Keratinocyte (primary cell): ENCODE results near the gene BTBD10. TPM values are rescaled to one million over a fixed set of nuclear protein-coding genes. Genes with fewer than 3 reads are reported as not detected.

ENCODE experiments used
- DNase-seq: peaks from one replicate; pipeline ENCODE4 v3.0.0-alpha.2; 2011; ENCODE audit warnings: low read depth, missing footprints, low spot score
- FAIRE-seq: peaks from 2 replicates; lab custom pipeline; 2011; peaks lifted over from hg19 to GRCh38; lab: Jason Lieb, UNC
- H2AFZ ChIP-seq: 2 replicates; pipeline ENCODE4 v1.6.0; 2012; ENCODE audit warnings: low read length, control low read depth, inconsistent platforms; ENCODE audit not compliant: control insufficient read depth
- H3K27ac ChIP-seq: 2 replicates; pipeline ENCODE4 v1.5.1; 2011; ENCODE audit warnings: low read length; ENCODE audit not compliant: control insufficient read depth, insufficient read depth
- H3K27me3 ChIP-seq: 3 replicates; pipeline ENCODE4 v1.6.0; 2011; ENCODE audit warnings: low read length; ENCODE audit not compliant: control insufficient read depth, insufficient read depth; ENCODE audit errors: extremely low read depth
- H3K36me3 ChIP-seq, 2 experiments: 2 replicates in 1 of 2; 3 replicates in 1 of 2; pipeline ENCODE4 v1.5.1; 2011; ENCODE audit warnings: low read length in 2 of 2, mild to moderate bottlenecking in 1 of 2; ENCODE audit not compliant: control insufficient read depth in 2 of 2, insufficient read depth in 2 of 2; ENCODE audit errors: extremely low read depth in 1 of 2
- H3K4me1 ChIP-seq: 3 replicates; pipeline ENCODE4 v1.5.1; 2011; ENCODE audit warnings: low read length; ENCODE audit not compliant: control insufficient read depth, insufficient read depth; ENCODE audit errors: extremely low read depth
- H3K4me2 ChIP-seq: 3 replicates; pipeline ENCODE4 v1.6.0; 2011; ENCODE audit warnings: low read depth, low read length; ENCODE audit not compliant: control insufficient read depth, insufficient read depth; ENCODE audit errors: extremely low read depth
- H3K4me3 ChIP-seq, 3 experiments: fragments of 200-600 bp in 1 of 3; sonication (generic) in 1 of 3; 2 replicates in 2 of 3; 3 replicates in 1 of 3; pipeline ENCODE4 v1.5.1; 2011 to 2016; ENCODE audit warnings: low read length in 3 of 3, mild to moderate bottlenecking in 3 of 3, control low read depth in 2 of 3, inconsistent platforms in 1 of 3, low read depth in 1 of 3, mixed read lengths in 1 of 3, mixed run types in 1 of 3, moderate library complexity in 1 of 3; ENCODE audit not compliant: control insufficient read depth in 2 of 3, insufficient read depth in 2 of 3; ENCODE audit errors: extremely low read depth in 1 of 3
- H3K79me2 ChIP-seq: 2 replicates; pipeline ENCODE4 v1.6.0; 2012; ENCODE audit warnings: low read length; ENCODE audit not compliant: control insufficient read depth, insufficient read depth
- H3K9ac ChIP-seq: 3 replicates; pipeline ENCODE4 v1.6.0; 2011; ENCODE audit warnings: low read length; ENCODE audit not compliant: control insufficient read depth, insufficient read depth; ENCODE audit errors: extremely low read depth
- H3K9me1 ChIP-seq: 3 replicates; pipeline ENCODE4 v1.6.0; 2011; ENCODE audit warnings: low read length; ENCODE audit not compliant: control insufficient read depth, insufficient read depth; ENCODE audit errors: extremely low read depth
- H3K9me3 ChIP-seq: 2 replicates; pipeline ENCODE4 v1.5.1; 2012; ENCODE audit warnings: low read depth, low read length; ENCODE audit not compliant: control insufficient read depth
- H4K20me1 ChIP-seq: 3 replicates; pipeline ENCODE4 v1.6.0; 2011; ENCODE audit warnings: low read length; ENCODE audit not compliant: control insufficient read depth, insufficient read depth; ENCODE audit errors: extremely low read depth
- EZH2 ChIP-seq: IDR thresholded peaks from one replicate; pipeline ENCODE4 v1.6.1; 2012; ENCODE audit warnings: inconsistent platforms, mild to moderate bottlenecking, low read length, moderate library complexity
- dilution Hi-C: fragments of 300-500 bp; cut with MboI; formaldehyde crosslinking; loops from one replicate; pipeline ENCODE4 v1.7.0; 2020; ENCODE audit warnings: low sequenced_read_pairs; ENCODE audit not compliant: extremely low pct_ligation_motif_present
- polyA plus RNA-seq, 5 experiments: library from polyadenylated mRNA; depleted of rRNA in 3 of 5; stranded (reverse) in 3 of 5; stranded (forward) in 1 of 5; unstranded in 1 of 5; fragments of >200 nt; gene quantifications; 1 replicate in 1 of 5; 2 replicates in 3 of 5; 3 replicates in 1 of 5; pipeline versions ENCODE4 v1.2.1 to v1.2.3, GENCODE V29; 2011 to 2012; ENCODE audit warnings: missing spikeins in 2 of 5, low read depth in 1 of 5, low replicate concordance in 1 of 5
- TF ChIP-seq, protein P1 (sequence below), 3 experiments: IDR thresholded peaks in 1 of 3; conservative IDR thresholded peaks in 1 of 3; optimal IDR thresholded peaks in 1 of 3; 2 replicates in 2 of 3; 3 replicates in 1 of 3; pipeline versions ENCODE3 to v1.5.1; 2011; ENCODE audit warnings: low read length in 3 of 3, mild to moderate bottlenecking in 3 of 3, moderate library complexity in 2 of 3, control low read depth in 1 of 3, inconsistent platforms in 1 of 3; ENCODE audit not compliant: insufficient read depth in 2 of 3; ENCODE audit errors: extremely low read depth in 1 of 3

BTBD10 gene
- polyA plus RNA-seq, 1 donor (not counting 4 experiments of a cell fraction or from before 2014, with no cell fraction given) = 76.0 TPM

DNA sequence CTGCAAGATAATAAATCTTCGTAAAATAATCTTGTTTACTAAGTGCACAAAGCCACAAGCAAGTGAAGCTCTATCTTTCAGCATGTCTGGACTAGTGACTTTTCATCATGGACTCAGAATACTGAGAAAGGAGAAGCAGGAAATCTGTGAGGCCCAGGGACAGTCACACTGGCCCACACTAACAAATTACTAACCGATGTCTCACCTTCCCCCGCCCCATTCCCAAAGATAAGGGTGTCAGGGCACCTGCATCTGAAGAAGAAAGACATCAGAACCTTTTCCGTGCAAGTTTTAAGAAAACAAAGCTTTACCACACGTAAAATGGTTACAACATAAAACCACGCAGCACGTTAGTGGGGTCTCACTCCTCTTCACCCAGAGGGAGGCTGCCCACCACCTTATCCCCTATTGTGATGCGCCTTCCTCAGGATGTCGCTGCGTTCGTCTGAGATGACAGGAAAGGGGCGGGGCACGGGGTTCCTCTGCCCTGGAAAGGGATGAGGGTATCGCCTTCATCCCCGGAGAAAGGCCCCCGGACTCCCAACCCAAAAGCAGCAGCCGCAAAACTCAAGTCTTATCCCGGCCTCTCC lies 616 bp downstream of the BTBD10 start:
- Histone ChIP-seq H4K20me1 (no peaks in the 10 kb centered on the region), H3K9me1 (no peaks in the 10 kb centered on the region), H3K36me3 (peaks cover 0 to 3% of the 10 kb centered on the region in 2 experiments), H3K9me3 (no peaks in the 10 kb centered on the region), H2AFZ (peak overlapping the region; percentile 28), H3K4me3 (peak overlapping the region; percentile 71 to 97 (median 81)), H3K79me2 (peaks cover 49% of the 10 kb centered on the region), H3K4me1 (peaks cover 26% of the 10 kb centered on the region), H3K4me2 (peak overlapping the region; percentile 96), H3K27me3 (no peaks in the 10 kb centered on the region), H3K27ac (peak overlapping the region; percentile 66), H3K9ac (peak overlapping the region; percentile 82)
- DNase-seq = peak; percentile 57
- FAIRE-seq = peak; percentile 85
- TF ChIP-seq, protein P1, sequence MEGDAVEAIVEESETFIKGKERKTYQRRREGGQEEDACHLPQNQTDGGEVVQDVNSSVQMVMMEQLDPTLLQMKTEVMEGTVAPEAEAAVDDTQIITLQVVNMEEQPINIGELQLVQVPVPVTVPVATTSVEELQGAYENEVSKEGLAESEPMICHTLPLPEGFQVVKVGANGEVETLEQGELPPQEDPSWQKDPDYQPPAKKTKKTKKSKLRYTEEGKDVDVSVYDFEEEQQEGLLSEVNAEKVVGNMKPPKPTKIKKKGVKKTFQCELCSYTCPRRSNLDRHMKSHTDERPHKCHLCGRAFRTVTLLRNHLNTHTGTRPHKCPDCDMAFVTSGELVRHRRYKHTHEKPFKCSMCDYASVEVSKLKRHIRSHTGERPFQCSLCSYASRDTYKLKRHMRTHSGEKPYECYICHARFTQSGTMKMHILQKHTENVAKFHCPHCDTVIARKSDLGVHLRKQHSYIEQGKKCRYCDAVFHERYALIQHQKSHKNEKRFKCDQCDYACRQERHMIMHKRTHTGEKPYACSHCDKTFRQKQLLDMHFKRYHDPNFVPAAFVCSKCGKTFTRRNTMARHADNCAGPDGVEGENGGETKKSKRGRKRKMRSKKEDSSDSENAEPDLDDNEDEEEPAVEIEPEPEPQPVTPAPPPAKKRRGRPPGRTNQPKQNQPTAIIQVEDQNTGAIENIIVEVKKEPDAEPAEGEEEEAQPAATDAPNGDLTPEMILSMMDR (optimal IDR thresholded peaks at IDR 0.05 in 1 of 3, IDR thresholded peaks at IDR 0.05 in 1 of 3, conservative IDR thresholded peaks at IDR 0.05 in 1 of 3; ENCODE audit: extremely low read depth in 1 of 3, insufficient read depth in 2 of 3, low read length in 3 of 3) = peak in 1 of 3 experiments; percentile 26
- TF ChIP-seq EZH2 = no peak
- dilution Hi-C loops = no loop called here

DNA sequence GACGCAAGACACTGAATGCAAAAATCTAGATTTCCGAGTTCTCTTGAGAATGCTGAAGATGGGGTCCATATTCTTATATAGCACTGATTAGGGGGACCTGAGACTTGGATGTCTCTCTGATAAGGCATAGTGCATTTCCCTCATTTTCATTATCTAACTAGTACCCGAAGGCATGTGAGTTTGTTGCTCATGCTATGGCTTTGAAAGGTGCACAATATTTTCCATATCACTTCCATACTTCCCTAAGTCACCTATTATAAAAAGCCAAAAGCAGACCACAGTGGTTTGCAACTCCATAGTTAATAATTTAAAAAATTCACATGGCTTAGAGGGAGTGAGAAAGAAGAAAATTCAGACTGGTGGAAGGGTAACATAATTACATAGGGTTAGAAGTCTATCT lies 1.7 kb downstream of the BTBD10 start:
- Histone ChIP-seq H3K27ac (peak overlapping the region; percentile 66), H3K4me1 (peaks cover 26% of the 10 kb centered on the region), H3K4me2 (peak overlapping the region; percentile 96), H3K27me3 (no peaks in the 10 kb centered on the region), H2AFZ (no peak overlapping the region), H4K20me1 (no peaks in the 10 kb centered on the region), H3K79me2 (peaks cover 59% of the 10 kb centered on the region), H3K9ac (peak overlapping the region; percentile 82), H3K9me1 (no peaks in the 10 kb centered on the region), H3K4me3 (peak overlapping the region; percentile 71 to 97 (median 81)), H3K9me3 (no peaks in the 10 kb centered on the region), H3K36me3 (peaks cover 0 to 3% of the 10 kb centered on the region in 2 experiments)
- TF ChIP-seq, protein P1 (optimal IDR thresholded peaks at IDR 0.05 in 1 of 3, IDR thresholded peaks at IDR 0.05 in 1 of 3, conservative IDR thresholded peaks at IDR 0.05 in 1 of 3; ENCODE audit: extremely low read depth in 1 of 3, insufficient read depth in 2 of 3, low read length in 3 of 3) = no peak
- TF ChIP-seq EZH2 = no peak
- FAIRE-seq (no peak), DNase-seq (no peak)
- dilution Hi-C loops = no loop called here
